Neuron (in vitro differentiated cells): ENCODE data around the gene PPCDC.

Experiments
- H2AFZ ChIP-seq: one replicate; pipeline ENCODE4 v1.6.1; 2013; ENCODE audit warnings: low read depth, mild to moderate bottlenecking, inconsistent platforms, low read length, moderate library complexity
- H3K27me3 ChIP-seq: one replicate; pipeline ENCODE4 v1.6.1; 2013; ENCODE audit warnings: low read length; ENCODE audit not compliant: insufficient read depth
- H3K36me3 ChIP-seq: one replicate; pipeline ENCODE4 v1.6.1; 2013; ENCODE audit warnings: low read length; ENCODE audit not compliant: insufficient read depth
- H3K4me1 ChIP-seq: one replicate; pipeline ENCODE4 v1.6.1; 2013; ENCODE audit warnings: low read length; ENCODE audit not compliant: insufficient read depth
- H3K4me3 ChIP-seq: 2 replicates; pipeline ENCODE4 v1.5.1; 2013; ENCODE audit warnings: mild to moderate bottlenecking, low read length, moderate library complexity
- H3K9me3 ChIP-seq: one replicate; pipeline ENCODE4 v1.6.1; 2013; ENCODE audit warnings: low read length

The PPCDC gene

GRCh38 chr15:75056036-75056435, 32.6 kb downstream of the PPCDC start:
- no peaks in the 10 kb centered on the region for H3K36me3 ChIP-seq
- H3K4me1 ChIP-seq, result no peaks in the 10 kb centered on the region
- no peak overlapping the region for H2AFZ ChIP-seq
- H3K9me3 ChIP-seq, result no peaks in the 10 kb centered on the region
- no peak overlapping the region for H3K4me3 ChIP-seq
- no peaks in the 10 kb centered on the region for H3K27me3 ChIP-seq

GRCh38 chr15:75058127-75058905, 34.9 kb downstream of the PPCDC start:
- no peak overlapping the region for H2AFZ ChIP-seq
- H3K27me3 ChIP-seq, result no peaks in the 10 kb centered on the region
- no peaks in the 10 kb centered on the region for H3K4me1 ChIP-seq
- H3K4me3 ChIP-seq, result no peak overlapping the region
- no peaks in the 10 kb centered on the region for H3K36me3 ChIP-seq
- H3K9me3 ChIP-seq, result no peaks in the 10 kb centered on the region

GRCh38 chr15:75059607-75060006, 36.2 kb downstream of the PPCDC start:
- H3K4me1 ChIP-seq, result peaks cover 2% of the 10 kb centered on the region
- H3K27me3 ChIP-seq, result no peaks in the 10 kb centered on the region
- no peaks in the 10 kb centered on the region for H3K9me3 ChIP-seq
- H3K4me3 ChIP-seq, result no peak overlapping the region
- no peak overlapping the region for H2AFZ ChIP-seq
- no peaks in the 10 kb centered on the region for H3K36me3 ChIP-seq

GRCh38 chr15:75061272-75061671, 37.9 kb downstream of the PPCDC start:
- H3K36me3 ChIP-seq, result no peaks in the 10 kb centered on the region
- H3K4me1 ChIP-seq, result peaks cover 19% of the 10 kb centered on the region
- H3K4me3 ChIP-seq, result no peak overlapping the region
- H2AFZ ChIP-seq, result no peak overlapping the region
- no peaks in the 10 kb centered on the region for H3K9me3 ChIP-seq
- H3K27me3 ChIP-seq, result no peaks in the 10 kb centered on the region

- Histone ChIP-seq H3K36me3 (no peaks in the 10 kb centered on the region), H3K4me1 (peaks cover 23% of the 10 kb centered on the region), H3K4me3 (no peak overlapping the region), H3K9me3 (no peaks in the 10 kb centered on the region), H2AFZ (no peak overlapping the region), H3K27me3 (no peaks in the 10 kb centered on the region)
Measured at GRCh38 chr15:75062706-75063105, 39.3 kb downstream of the PPCDC start.

GRCh38 chr15:75063338-75063737, 39.9 kb downstream of the PPCDC start:
- Histone ChIP-seq H3K9me3 (no peaks in the 10 kb centered on the region), H3K4me1 (peaks cover 23% of the 10 kb centered on the region), H3K4me3 (no peak overlapping the region), H3K36me3 (no peaks in the 10 kb centered on the region), H3K27me3 (no peaks in the 10 kb centered on the region), H2AFZ (no peak overlapping the region)

GRCh38 chr15:75063889-75064288, 40.5 kb downstream of the PPCDC start:
- no peaks in the 10 kb centered on the region for H3K27me3 ChIP-seq
- H3K4me1 ChIP-seq, result peaks cover 23% of the 10 kb centered on the region
- H3K9me3 ChIP-seq, result no peaks in the 10 kb centered on the region
- H2AFZ ChIP-seq, result no peak overlapping the region
- no peak overlapping the region for H3K4me3 ChIP-seq
- no peaks in the 10 kb centered on the region for H3K36me3 ChIP-seq

DNA sequence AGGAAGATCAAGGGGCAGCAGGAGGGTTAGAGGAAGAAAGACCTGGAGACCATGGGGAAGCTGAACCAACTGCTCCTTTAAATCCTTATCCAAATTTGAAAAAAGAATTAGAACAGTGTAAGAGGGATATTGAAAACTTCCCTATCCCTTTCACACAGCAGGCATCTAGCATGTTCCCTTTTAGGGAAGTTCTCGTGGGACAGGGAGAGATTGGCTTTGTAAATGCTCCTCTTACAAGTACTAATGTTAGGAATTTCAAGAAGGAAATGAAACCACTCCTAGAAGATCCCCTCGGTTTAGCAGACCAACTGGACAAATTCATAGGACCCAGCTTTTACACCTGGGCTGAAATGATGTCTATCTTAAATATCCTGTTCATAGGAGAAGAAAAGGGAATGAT, 41.5 kb downstream of the PPCDC start:
- H3K4me1 ChIP-seq, result peaks cover 23% of the 10 kb centered on the region
- H3K36me3 ChIP-seq, result no peaks in the 10 kb centered on the region
- H3K4me3 ChIP-seq, result no peak overlapping the region
- H3K27me3 ChIP-seq, result no peaks in the 10 kb centered on the region
- H2AFZ ChIP-seq, result no peak overlapping the region
- no peaks in the 10 kb centered on the region for H3K9me3 ChIP-seq

GRCh38 chr15:75065467-75065850, 42.1 kb downstream of the PPCDC start:
- Histone ChIP-seq H3K9me3 (no peaks in the 10 kb centered on the region), H3K4me1 (peaks cover 23% of the 10 kb centered on the region), H3K27me3 (no peaks in the 10 kb centered on the region), H3K36me3 (no peaks in the 10 kb centered on the region), H3K4me3 (no peak overlapping the region), H2AFZ (no peak overlapping the region)

DNA sequence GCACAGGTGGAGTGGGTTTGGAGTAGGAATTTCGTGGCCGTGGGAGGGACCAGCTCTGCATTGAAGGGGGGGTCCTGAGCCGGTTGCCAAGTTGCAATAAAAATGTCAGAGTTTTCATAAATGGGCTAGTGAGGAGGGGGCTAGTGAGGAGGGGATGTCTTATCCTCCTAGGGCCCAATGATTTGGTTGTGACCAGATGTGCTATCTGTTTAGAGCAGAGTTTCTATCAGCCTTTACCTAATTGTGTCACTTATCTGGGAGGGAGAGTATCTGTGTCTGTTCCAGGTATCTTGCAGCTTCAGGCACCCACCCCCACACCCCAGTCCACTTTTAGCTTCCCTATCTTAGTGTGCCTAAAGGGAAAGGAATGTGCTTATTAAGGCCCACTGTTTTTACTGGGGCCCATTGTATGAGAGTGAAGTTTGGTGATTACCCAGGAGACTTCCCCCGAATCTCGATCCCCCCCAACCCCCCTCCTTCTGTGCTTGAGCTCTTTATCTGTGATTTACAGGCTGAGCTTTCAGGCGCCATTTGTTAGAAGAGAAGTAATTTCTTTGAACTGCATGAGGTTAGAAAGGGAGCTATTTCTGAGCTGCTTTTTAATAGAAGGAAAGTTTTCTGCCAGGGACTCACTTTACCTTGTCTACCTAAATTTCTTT, 42.6 kb downstream of the PPCDC start:
- no peaks in the 10 kb centered on the region for H3K9me3 ChIP-seq
- no peak overlapping the region for H2AFZ ChIP-seq
- H3K4me1 ChIP-seq, result peaks cover 23% of the 10 kb centered on the region
- H3K36me3 ChIP-seq, result no peaks in the 10 kb centered on the region
- H3K4me3 ChIP-seq, result no peak overlapping the region
- no peaks in the 10 kb centered on the region for H3K27me3 ChIP-seq

- H3K36me3 ChIP-seq, result no peaks in the 10 kb centered on the region
- H2AFZ ChIP-seq, result no peak overlapping the region
- H3K9me3 ChIP-seq, result no peaks in the 10 kb centered on the region
- H3K4me1 ChIP-seq, result peaks cover 23% of the 10 kb centered on the region
- no peaks in the 10 kb centered on the region for H3K27me3 ChIP-seq
- H3K4me3 ChIP-seq, result no peak overlapping the region
Measured at GRCh38 chr15:75067123-75067830, 43.9 kb downstream of the PPCDC start.

- Histone ChIP-seq H3K36me3 (no peaks in the 10 kb centered on the region), H2AFZ (no peak overlapping the region), H3K4me3 (no peak overlapping the region), H3K4me1 (peaks cover 23% of the 10 kb centered on the region), H3K9me3 (no peaks in the 10 kb centered on the region), H3K27me3 (no peaks in the 10 kb centered on the region)
Measured at GRCh38 chr15:75068748-75069147, 45.4 kb downstream of the PPCDC start.

DNA sequence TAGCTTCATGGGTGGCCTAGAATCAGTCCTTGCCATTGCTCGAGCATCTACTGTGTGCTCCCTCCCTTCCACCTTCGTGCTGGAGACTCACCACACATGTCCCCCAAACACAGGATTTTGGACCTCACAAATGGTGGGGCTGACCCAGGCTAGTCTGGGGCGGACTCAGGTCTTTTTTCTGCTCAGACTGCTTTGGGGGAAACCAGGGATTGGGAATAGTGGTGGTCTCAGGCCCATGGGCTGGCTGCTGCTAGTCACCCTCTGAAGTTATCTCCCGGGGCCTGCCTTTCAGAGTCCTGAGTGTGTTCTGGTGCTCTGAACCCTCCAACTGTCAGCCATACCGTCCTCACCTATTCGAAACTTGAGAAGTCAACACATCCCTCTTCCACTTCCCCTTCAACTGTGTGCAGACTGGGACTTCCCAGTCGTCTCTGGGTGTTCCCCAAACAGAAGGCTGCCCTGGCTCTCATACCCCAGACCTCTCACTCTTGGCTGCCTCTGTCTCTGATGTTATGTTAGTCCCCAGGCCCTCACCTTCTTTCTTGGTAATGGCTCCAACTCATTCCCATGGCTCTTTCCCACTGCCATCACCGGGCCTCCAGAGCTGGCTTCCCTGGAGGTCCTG, 46.0 kb downstream of the PPCDC start:
- Histone ChIP-seq H3K4me3 (no peak overlapping the region), H3K27me3 (no peaks in the 10 kb centered on the region), H3K4me1 (peaks cover 23% of the 10 kb centered on the region)

More for the DNA sequence above, 46.0 kb downstream of the PPCDC start:
- Histone ChIP-seq H3K36me3 (no peaks in the 10 kb centered on the region), H2AFZ (no peak overlapping the region), H3K9me3 (no peaks in the 10 kb centered on the region)
